ENCODE results near the gene FNDC7. TPM values are rescaled to one million over a fixed set of nuclear protein-coding genes. Genes with fewer than 3 reads are reported as not detected.

Gene FNDC7
- total and polyA plus RNA-seq, 9 of the 15 experiments (the other 6 are each of a cell fraction or from before 2014, with no cell fraction given), result not detected

DNA sequence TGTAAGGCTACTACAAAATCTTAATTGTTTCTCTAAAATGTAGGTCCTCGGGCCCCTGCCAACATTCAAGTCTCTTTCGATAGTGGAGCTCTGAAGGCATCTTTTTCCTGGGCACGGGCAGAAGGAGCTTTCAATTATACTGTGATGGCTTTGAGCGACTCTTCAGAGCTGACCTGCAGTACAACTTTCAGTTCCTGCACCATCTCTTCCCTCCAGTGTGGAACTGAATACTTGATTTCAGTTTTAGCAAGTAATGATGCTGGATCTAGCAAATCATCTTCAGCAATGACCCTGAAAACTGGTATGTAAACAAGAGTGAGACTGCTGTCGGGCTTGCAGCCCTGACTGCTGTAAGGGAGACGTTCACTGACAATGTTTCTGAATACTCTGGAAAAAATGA is 9.6 kb downstream of the FNDC7 start:
- Histone ChIP-seq H3K36me3 (ENCODE audit: control insufficient read depth, insufficient read depth, low read length) (no peaks in the 10 kb centered on the region), H3K4me1 (replicated peaks in 1 of 2; ENCODE audit: control insufficient read depth in 2 of 2, insufficient read depth in 2 of 2, low read length in 2 of 2) (peaks cover 0 to 10% of the 10 kb centered on the region in 2 experiments; a peak in 3 of 5 replicates), H3K4me2 (ENCODE audit: insufficient read depth, low read length) (no peak overlapping the region), H3K27me3 (ENCODE audit: control insufficient read depth in 2 of 2, insufficient read depth in 2 of 2, low read length in 2 of 2) (peaks cover 14 to 15% of the 10 kb centered on the region in 2 experiments; a peak in 4 of 5 replicates), H3K4me3 (no peak overlapping the region), H4K20me1 (replicated peaks; ENCODE audit: control insufficient read depth, insufficient read depth, low read length) (no peaks in the 10 kb centered on the region), H3K9me1 (ENCODE audit: control insufficient read depth, insufficient read depth, low read length) (no peaks in the 10 kb centered on the region), H3K27ac (ENCODE audit: extremely low read depth, low read depth, low read length) (no peak overlapping the region), H2AFZ (ENCODE audit: low read depth, low read length) (no peak overlapping the region), H3K9ac (ENCODE audit: insufficient read depth in 1 of 2, low read depth in 2 of 2, low read length in 2 of 2) (no peak overlapping the region), H3K9me3 (replicated peaks; ENCODE audit: control insufficient read depth, insufficient read depth, low read depth, low read length) (no peaks in the 10 kb centered on the region), H3K79me2 (ENCODE audit: control insufficient read depth, insufficient read depth, low read length) (no peaks in the 10 kb centered on the region)
- ChIA-PET POLR2A (interaction anchor here (3.9 kb wide), 1 partner anchor 17 kb away, joined by 12 read pairs; no protein-coding TSS in a partner anchor), CTCF (ENCODE audit: low intra/inter-chr PET ratio) (no interaction called here)
- WGBS (ENCODE audit: insufficient coverage, low coverage, missing lambda C conversion rate), result 26% methylated on average over 6 of the region's 6 CpGs
- no TSS peak for BruUV-seq (replicated peaks)
- ATAC-seq (no peak; the same call in 2 of the 3 replicates), FAIRE-seq (no peak), DNase-seq (ENCODE audit: extremely low read depth in 1 of 4, low spot score in 3 of 4) (no peak)
- TF ChIP-seq, protein P1, sequence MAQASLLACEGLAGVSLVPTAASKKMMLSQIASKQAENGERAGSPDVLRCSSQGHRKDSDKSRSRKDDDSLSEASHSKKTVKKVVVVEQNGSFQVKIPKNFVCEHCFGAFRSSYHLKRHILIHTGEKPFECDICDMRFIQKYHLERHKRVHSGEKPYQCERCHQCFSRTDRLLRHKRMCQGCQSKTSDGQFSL (CRISPR knock-in tag; IDR thresholded peaks at IDR 0.05), result no peak
- TF ChIP-seq, protein P1 (tag; IDR thresholded peaks at IDR 0.05), result no peak
- TF ChIP-seq, protein P2, sequence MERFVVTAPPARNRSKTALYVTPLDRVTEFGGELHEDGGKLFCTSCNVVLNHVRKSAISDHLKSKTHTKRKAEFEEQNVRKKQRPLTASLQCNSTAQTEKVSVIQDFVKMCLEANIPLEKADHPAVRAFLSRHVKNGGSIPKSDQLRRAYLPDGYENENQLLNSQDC (CRISPR knock-in tag; IDR thresholded peaks at IDR 0.05), result no peak
- TF ChIP-seq MECOM (CRISPR knock-in tag; IDR thresholded peaks at IDR 0.05) (no peak), CBFB (CRISPR knock-in tag; IDR thresholded peaks at IDR 0.05) (no peak), TAL1 (IDR thresholded peaks at IDR 0.05) (no peak), FOXK1 (CRISPR knock-in tag; IDR thresholded peaks at IDR 0.05; ENCODE audit: borderline replicate concordance) (no peak), HNRNPK (IDR thresholded peaks at IDR 0.05; ENCODE audit: low read depth, low read length, poor library complexity, severe bottlenecking) (no peak), FUS (optimal IDR thresholded peaks at IDR 0.05; ENCODE audit: low read depth, low read length) (no peak), KLF1 (tag; IDR thresholded peaks at IDR 0.05) (no peak), ARNT (IDR thresholded peaks at IDR 0.05) (no peak), ZBED1 (IDR thresholded peaks at IDR 0.05) (no peak), ARID2 (IDR thresholded peaks at IDR 0.05) (no peak), PTRF (tag; IDR thresholded peaks at IDR 0.05) (no peak)
- TF ChIP-seq, protein P3, sequence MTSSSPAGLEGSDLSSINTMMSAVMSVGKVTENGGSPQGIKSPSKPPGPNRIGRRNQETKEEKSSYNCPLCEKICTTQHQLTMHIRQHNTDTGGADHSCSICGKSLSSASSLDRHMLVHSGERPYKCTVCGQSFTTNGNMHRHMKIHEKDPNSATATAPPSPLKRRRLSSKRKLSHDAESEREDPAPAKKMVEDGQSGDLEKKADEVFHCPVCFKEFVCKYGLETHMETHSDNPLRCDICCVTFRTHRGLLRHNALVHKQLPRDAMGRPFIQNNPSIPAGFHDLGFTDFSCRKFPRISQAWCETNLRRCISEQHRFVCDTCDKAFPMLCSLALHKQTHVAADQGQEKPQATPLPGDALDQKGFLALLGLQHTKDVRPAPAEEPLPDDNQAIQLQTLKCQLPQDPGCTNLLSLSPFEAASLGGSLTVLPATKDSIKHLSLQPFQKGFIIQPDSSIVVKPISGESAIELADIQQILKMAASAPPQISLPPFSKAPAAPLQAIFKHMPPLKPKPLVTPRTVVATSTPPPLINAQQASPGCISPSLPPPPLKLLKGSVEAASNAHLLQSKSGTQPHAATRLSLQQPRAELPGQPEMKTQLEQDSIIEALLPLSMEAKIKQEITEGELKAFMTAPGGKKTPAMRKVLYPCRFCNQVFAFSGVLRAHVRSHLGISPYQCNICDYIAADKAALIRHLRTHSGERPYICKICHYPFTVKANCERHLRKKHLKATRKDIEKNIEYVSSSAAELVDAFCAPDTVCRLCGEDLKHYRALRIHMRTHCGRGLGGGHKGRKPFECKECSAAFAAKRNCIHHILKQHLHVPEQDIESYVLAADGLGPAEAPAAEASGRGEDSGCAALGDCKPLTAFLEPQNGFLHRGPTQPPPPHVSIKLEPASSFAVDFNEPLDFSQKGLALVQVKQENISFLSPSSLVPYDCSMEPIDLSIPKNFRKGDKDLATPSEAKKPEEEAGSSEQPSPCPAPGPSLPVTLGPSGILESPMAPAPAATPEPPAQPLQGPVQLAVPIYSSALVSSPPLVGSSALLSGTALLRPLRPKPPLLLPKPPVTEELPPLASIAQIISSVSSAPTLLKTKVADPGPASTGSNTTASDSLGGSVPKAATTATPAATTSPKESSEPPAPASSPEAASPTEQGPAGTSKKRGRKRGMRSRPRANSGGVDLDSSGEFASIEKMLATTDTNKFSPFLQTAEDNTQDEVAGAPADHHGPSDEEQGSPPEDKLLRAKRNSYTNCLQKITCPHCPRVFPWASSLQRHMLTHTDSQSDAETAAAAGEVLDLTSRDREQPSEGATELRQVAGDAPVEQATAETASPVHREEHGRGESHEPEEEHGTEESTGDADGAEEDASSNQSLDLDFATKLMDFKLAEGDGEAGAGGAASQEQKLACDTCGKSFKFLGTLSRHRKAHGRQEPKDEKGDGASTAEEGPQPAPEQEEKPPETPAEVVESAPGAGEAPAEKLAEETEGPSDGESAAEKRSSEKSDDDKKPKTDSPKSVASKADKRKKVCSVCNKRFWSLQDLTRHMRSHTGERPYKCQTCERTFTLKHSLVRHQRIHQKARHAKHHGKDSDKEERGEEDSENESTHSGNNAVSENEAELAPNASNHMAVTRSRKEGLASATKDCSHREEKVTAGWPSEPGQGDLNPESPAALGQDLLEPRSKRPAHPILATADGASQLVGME (CRISPR knock-in tag; IDR thresholded peaks at IDR 0.05), result no peak
- TF ChIP-seq, protein P4, sequence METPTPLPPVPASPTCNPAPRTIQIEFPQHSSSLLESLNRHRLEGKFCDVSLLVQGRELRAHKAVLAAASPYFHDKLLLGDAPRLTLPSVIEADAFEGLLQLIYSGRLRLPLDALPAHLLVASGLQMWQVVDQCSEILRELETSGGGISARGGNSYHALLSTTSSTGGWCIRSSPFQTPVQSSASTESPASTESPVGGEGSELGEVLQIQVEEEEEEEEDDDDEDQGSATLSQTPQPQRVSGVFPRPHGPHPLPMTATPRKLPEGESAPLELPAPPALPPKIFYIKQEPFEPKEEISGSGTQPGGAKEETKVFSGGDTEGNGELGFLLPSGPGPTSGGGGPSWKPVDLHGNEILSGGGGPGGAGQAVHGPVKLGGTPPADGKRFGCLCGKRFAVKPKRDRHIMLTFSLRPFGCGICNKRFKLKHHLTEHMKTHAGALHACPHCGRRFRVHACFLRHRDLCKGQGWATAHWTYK (CRISPR knock-in tag; IDR thresholded peaks at IDR 0.05), result no peak
- intact Hi-C loops (cut with micrococcal nuclease) (no loop called here), in situ Hi-C loops (cut with MboI) (no loop called here)
